HEK293 (cell line): Measurements from ENCODE around the gene C11orf54.

Experiments
- CTCF ChIA-PET: fragments of 350-600 bp; formaldehyde crosslinking; extraction: SDS; loops from one replicate; lab custom pipeline; 2021; ENCODE audit warnings: antibody characterized with exemption; lab: Yijun Ruan, JAX
- POLR2A ChIA-PET: fragments of 300-600 bp; formaldehyde crosslinking; extraction: SDS; loops from one replicate; lab custom pipeline; 2020; ENCODE audit warnings: antibody characterized with exemption, inconsistent platforms; lab: Yijun Ruan, JAX
- H3K27ac ChIP-seq: fragments of 200-500 bp; sonication (Bioruptor generic); 2 replicates; pipeline ENCODE4 v1.5.1; 2014; ENCODE audit warnings: low read depth, low read length, control low read depth, inconsistent platforms; ENCODE audit errors: extremely low read depth
- H3K36me3 ChIP-seq, 2 experiments: fragments of 200-500 bp in 1 of 2; sonication (Bioruptor generic) in 1 of 2; 1 replicate in 1 of 2; 2 replicates in 1 of 2; pipeline ENCODE4 v1.5.1; 2014 to 2017; ENCODE audit warnings: inconsistent platforms in 2 of 2, low read length in 2 of 2; ENCODE audit not compliant: control insufficient read depth in 2 of 2, insufficient read depth in 1 of 2
- H3K4me1 ChIP-seq: fragments of 200-500 bp; sonication (Bioruptor generic); 2 replicates; pipeline ENCODE4 v1.5.1; 2014; ENCODE audit warnings: mild to moderate bottlenecking, low read length, inconsistent platforms; ENCODE audit not compliant: control insufficient read depth, insufficient read depth
- H3K4me3 ChIP-seq: 2 replicates; pipeline ENCODE4 v1.5.1; 2011; ENCODE audit warnings: low read depth, mild to moderate bottlenecking, control low read depth, low read length, moderate library complexity
- H3K9me3 ChIP-seq: fragments of 200-500 bp; sonication (Bioruptor generic); 2 replicates; pipeline ENCODE4 v1.5.1; 2014; ENCODE audit warnings: low read depth, low read length, inconsistent platforms; ENCODE audit not compliant: control insufficient read depth, insufficient read depth
- ELK4 ChIP-seq: IDR thresholded peaks from 2 replicates; pipeline ENCODE4 v1.6.1; 2011; ENCODE audit warnings: mild to moderate bottlenecking, low read depth, low read length, borderline replicate concordance
- HOXA7 ChIP-seq: sonication (generic); formaldehyde crosslinking; IDR thresholded peaks from 2 replicates; pipeline ENCODE4 v1.8.1; 2022; ENCODE audit warnings: missing genetic modification reagents, borderline replicate concordance
- KLF17 ChIP-seq: fragments of 450-650 bp; formaldehyde crosslinking; IDR thresholded peaks from 2 replicates; pipeline ENCODE4 v1.5.1; 2016; ENCODE audit warnings: missing biosample characterization, missing genetic modification characterization
- PRDM6 ChIP-seq: fragments of 450-650 bp; formaldehyde crosslinking; IDR thresholded peaks from 2 replicates; pipeline ENCODE4 v1.5.1; 2017; ENCODE audit warnings: missing biosample characterization, missing genetic modification characterization
- TCF7L2 ChIP-seq: IDR thresholded peaks from 2 replicates; pipeline ENCODE4 v1.6.1; 2011; ENCODE audit warnings: low read depth, mild to moderate bottlenecking, inconsistent platforms, low read length, moderate library complexity, borderline replicate concordance
- ZBTB20 ChIP-seq: fragments of 450-650 bp; formaldehyde crosslinking; IDR thresholded peaks from 2 replicates; pipeline ENCODE4 v1.5.1; 2016; ENCODE audit warnings: missing biosample characterization, missing genetic modification characterization
- ZBTB6 ChIP-seq: fragments of 450-650 bp; formaldehyde crosslinking; IDR thresholded peaks from 2 replicates; pipeline ENCODE4 v1.5.1; 2017; ENCODE audit warnings: missing biosample characterization, missing genetic modification characterization
- ZBTB7A ChIP-seq: fragments of 450-650 bp; formaldehyde crosslinking; IDR thresholded peaks from 2 replicates; pipeline ENCODE4 v1.5.1; 2016; ENCODE audit warnings: low read depth, missing biosample characterization, missing genetic modification characterization
- ZNF157 ChIP-seq: fragments of 450-650 bp; formaldehyde crosslinking; IDR thresholded peaks from 2 replicates; pipeline ENCODE4 v1.5.1; 2016; ENCODE audit warnings: missing biosample characterization, missing genetic modification characterization
- ZNF324 ChIP-seq: fragments of 450-650 bp; formaldehyde crosslinking; IDR thresholded peaks from 2 replicates; pipeline ENCODE4 v1.5.1; 2016; ENCODE audit warnings: missing biosample characterization, missing genetic modification characterization
- ZNF513 ChIP-seq: fragments of 450-650 bp; IDR thresholded peaks from 2 replicates; pipeline ENCODE4 v1.5.1; 2018; ENCODE audit warnings: missing biosample characterization, missing genetic modification characterization
- ZNF530 ChIP-seq: fragments of 450-650 bp; formaldehyde crosslinking; IDR thresholded peaks from 2 replicates; pipeline ENCODE4 v1.5.1; 2016; ENCODE audit warnings: low read depth, missing biosample characterization, missing genetic modification characterization
- ZNF544 ChIP-seq: fragments of 450-650 bp; formaldehyde crosslinking; IDR thresholded peaks from 2 replicates; pipeline ENCODE4 v1.5.0; 2017; ENCODE audit warnings: missing biosample characterization, missing genetic modification characterization
- ZNF558 ChIP-seq: fragments of 450-650 bp; formaldehyde crosslinking; IDR thresholded peaks from 2 replicates; pipeline ENCODE4 v1.5.1; 2016; ENCODE audit warnings: missing biosample characterization, missing genetic modification characterization
- ZNF704 ChIP-seq: fragments of 450-650 bp; formaldehyde crosslinking; IDR thresholded peaks from 2 replicates; pipeline ENCODE4 v1.5.1; 2016; ENCODE audit warnings: missing biosample characterization, missing genetic modification characterization
- ZNF707 ChIP-seq: fragments of 450-650 bp; formaldehyde crosslinking; IDR thresholded peaks from 2 replicates; pipeline ENCODE4 v1.5.1; 2016; ENCODE audit warnings: missing biosample characterization, missing genetic modification characterization
- ZNF792 ChIP-seq: fragments of 450-650 bp; formaldehyde crosslinking; IDR thresholded peaks from 2 replicates; pipeline ENCODE4 v1.5.1; 2016; ENCODE audit warnings: missing biosample characterization, missing genetic modification characterization
- ZXDB ChIP-seq: fragments of 450-650 bp; formaldehyde crosslinking; IDR thresholded peaks from 2 replicates; pipeline ENCODE4 v1.5.1; 2016; ENCODE audit warnings: missing biosample characterization, missing genetic modification characterization

C11orf54 gene

GRCh38 chr11:93694557-93694956 lies 46.9 kb upstream of the C11orf54 start (continued):
- TF ChIP-seq HOXA7 (CRISPR knock-in tag) (no peak), ZNF792 (tag by site-specific recombination) (no peak), ZNF157 (tag by site-specific recombination) (no peak), ZNF707 (tag by site-specific recombination) (no peak), ELK4 (no peak), KLF17 (tag by site-specific recombination) (no peak), ZNF558 (tag by site-specific recombination) (no peak), ZNF530 (tag by site-specific recombination) (no peak)

- POLR2A ChIA-PET, result no interaction called here
- CTCF ChIA-PET, result interaction anchor here (0.5 kb wide), 1 partner anchor 12 kb away, joined by 3 read pairs; no protein-coding TSS in a partner anchor
- H3K36me3 ChIP-seq, result peaks cover 57 to 95% of the 10 kb centered on the region in 2 experiments
- no peak overlapping the region for H3K27ac ChIP-seq
- H3K4me3 ChIP-seq, result no peak overlapping the region
- H3K9me3 ChIP-seq, result no peaks in the 10 kb centered on the region
- TF ChIP-seq ZBTB7A (tag by site-specific recombination) (no peak), TCF7L2 (no peak), ZBTB6 (tag by site-specific recombination) (no peak), ZXDB (tag by site-specific recombination) (no peak), PRDM6 (tag by site-specific recombination) (no peak), ZNF558 (tag by site-specific recombination) (no peak), ZNF513 (no peak), ZNF544 (tag by site-specific recombination) (no peak), ZNF324 (tag by site-specific recombination) (no peak), ZNF704 (no peak), ZBTB20 (tag by site-specific recombination) (no peak)
- H3K4me1 ChIP-seq, result no peaks in the 10 kb centered on the region
These were observed 43.9 kb upstream of the C11orf54 start for GRCh38 chr11:93697611-93698010.
